HG03571 (cell line): ENCODE measurements around the gene ACAD11.

Experiments
- ATAC-seq: cut with Tn5 transposase; IDR thresholded peaks from one replicate; pipeline ENCODE4 v1.9.1; 2021; ENCODE audit not compliant: unreplicated experiment

Gene ACAD11

GRCh38 chr3:132555306-132556035 is 104.1 kb downstream of the ACAD11 start:
- no peak for ATAC-seq

DNA sequence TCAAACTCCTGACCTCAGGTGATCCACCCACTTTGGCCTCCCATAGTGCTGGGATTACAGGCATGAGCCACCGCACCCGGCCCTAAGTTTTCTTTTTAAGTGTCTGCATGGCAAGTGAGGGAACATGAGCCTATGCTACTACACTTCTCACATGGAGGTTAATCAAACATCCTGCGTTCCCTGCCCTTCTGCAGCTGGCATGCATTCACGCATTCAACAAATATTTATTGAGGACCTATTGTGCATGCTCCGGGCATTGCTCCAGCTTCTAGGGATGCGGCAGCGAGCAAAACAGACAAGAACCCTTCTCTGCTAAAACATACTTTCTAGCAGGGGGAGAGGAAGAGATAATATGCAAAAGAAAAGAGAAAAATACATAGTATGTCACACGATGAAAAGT is 105.2 kb downstream of the ACAD11 start:
- no peak for ATAC-seq

DNA sequence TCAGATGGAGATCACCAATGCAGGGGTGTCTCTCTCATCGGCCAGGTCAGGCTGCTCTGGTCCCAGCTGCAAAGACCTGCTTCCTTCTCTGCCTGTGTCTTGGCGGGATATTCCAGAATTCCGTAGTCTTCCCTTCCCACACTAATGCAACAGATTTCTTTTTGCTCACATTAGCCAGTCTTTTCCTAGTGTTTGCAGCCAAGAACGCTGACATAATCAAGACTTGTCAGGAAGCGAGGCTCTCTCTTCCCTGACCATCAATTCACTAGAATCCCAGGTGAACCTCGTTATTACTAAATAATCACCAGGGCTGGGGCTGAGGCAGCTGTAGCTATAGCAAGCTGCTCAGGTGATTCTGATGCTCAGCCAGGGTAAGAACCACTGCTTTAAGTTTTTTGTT is 105.8 kb downstream of the ACAD11 start:
- no peak for ATAC-seq

DNA sequence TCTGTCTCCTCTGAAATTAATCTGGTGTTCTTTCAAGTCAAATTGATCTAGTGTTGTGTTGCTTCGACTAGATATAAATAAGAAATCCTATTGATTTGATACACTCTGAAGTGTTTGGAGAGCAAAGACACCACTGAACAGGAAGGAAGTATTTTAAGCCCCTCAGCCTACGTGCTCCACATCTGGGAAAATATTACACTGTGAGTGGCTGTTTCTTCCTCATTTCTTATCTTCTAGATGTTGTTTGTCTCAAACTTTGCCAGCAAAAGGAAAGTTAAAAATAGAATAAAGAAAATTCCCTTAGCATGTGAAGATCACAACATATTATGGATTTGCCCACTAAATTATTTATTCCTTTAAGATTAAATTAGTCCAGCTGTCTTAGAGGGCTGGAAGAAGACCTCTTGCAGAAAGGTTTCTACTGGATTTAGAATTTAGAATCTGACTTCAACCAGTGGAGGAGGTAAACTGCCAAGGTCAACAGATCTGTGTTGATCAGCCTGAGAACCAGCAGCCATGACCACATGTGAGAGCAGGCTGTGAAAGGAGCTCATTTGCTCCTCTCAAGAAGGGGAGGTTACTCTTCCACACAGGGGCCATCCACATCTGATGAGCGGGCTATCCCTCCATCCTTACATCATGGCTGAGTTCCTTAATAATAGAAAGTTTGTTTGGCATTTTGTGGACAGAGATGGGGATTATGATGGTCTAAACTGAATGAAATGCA is 108.9 kb downstream of the ACAD11 start:
- no peak for ATAC-seq

GRCh38 chr3:132549890-132550578 is 109.6 kb downstream of the ACAD11 start:
- ATAC-seq = no peak

DNA sequence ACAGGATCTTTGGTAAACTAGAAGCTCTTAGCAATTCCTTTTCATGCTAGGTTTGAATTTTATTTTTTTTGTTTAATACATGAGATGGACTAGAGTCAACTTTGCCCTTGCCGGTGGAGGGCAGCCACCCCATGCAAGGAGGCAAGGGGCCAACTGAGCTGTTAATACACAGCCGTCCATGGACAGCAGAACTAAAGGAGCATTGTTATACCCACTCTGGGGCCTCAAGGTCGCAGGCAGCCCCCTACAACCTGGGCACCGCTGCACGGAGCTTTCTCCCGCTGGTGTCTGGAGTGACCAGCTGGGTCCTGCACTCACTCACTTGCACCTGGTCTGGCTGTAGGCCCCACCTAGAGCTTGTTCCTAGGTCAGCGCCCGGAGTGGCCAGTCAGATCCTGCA is 110.4 kb downstream of the ACAD11 start:
- ATAC-seq = no peak

- ATAC-seq = no peak
Observed at GRCh38 chr3:132545471-132545870, 114.1 kb downstream of the ACAD11 start.

DNA sequence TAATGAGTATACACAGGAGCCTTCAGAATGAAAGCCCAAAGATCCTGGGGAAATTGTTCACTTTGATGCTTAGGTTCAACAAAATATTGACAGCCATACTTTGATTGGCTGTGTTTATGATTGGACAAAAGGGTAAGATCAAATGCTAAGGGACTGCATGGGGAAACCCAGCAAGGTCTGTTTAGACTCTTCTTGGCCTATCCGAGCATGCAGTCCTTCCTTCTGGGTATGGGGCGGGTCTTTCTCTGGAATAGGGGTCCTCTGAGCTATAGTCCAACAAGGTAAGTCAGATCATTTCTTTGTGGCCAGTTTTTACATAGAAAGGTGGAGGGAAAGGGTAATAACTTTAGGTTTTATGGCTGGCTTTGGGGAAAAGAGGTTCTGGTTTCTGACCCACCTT is 115.5 kb downstream of the ACAD11 start:
- ATAC-seq = no peak

GRCh38 chr3:132543011-132543739 is 116.4 kb downstream of the ACAD11 start:
- ATAC-seq = no peak

DNA sequence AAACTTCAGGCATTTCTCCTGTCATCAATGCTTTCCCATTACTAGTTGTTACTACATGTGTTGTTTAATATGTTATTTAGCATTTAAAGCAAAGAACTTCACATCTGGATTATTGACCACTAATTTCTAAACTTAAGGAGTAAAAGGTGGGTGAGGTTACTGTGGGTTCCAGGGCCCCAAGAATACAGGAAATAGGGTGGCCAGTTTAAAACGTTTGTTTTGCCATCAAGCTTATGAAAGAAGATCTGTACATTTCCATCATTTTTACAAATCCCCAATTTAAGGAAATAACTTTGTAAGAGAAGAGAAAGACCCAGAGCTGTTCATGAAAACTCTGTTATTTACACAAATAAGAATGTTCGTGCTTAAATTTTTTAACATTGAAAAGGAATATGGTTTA is 117.0 kb downstream of the ACAD11 start:
- ATAC-seq = no peak

DNA sequence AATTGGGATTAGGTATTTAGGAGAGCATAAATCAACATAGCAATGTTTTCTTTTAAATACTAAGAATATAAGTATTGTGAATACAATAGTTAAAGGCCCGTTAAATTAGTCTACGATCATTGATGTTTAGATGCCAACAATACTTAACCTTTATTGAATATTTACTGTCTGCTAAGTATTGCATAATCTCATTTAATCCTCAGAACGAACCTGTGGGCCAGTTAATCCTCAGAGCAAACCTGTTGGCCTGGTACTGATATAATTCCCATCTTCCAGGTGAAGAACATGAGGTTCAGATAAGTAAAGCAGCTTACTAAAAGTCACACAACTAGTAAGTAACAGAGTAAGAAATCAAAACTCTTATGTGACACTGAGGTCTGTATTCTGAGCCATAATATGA is 119.9 kb downstream of the ACAD11 start:
- ATAC-seq = no peak

DNA sequence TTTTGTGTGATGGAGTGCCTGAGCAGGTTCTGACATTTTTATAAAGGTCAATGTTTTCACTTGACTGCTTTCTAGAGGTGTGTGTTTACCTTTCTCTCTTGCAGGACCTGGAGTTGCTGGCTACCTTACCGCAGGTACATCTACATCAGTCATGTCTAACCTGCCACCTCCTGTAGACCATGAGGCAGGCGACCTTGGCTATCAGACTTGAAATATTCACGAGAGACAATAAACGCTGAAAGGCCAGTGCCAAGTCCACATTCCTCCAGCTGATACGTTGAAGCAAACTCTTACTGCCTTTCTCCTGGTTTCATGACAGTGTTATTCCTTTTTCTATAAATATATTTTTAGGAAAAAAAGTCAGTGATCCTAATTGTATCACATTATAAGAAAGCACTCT is 121.5 kb downstream of the ACAD11 start:
- ATAC-seq = no peak

GRCh38 chr3:132537297-132537696 is 122.3 kb downstream of the ACAD11 start:
- no peak for ATAC-seq

DNA sequence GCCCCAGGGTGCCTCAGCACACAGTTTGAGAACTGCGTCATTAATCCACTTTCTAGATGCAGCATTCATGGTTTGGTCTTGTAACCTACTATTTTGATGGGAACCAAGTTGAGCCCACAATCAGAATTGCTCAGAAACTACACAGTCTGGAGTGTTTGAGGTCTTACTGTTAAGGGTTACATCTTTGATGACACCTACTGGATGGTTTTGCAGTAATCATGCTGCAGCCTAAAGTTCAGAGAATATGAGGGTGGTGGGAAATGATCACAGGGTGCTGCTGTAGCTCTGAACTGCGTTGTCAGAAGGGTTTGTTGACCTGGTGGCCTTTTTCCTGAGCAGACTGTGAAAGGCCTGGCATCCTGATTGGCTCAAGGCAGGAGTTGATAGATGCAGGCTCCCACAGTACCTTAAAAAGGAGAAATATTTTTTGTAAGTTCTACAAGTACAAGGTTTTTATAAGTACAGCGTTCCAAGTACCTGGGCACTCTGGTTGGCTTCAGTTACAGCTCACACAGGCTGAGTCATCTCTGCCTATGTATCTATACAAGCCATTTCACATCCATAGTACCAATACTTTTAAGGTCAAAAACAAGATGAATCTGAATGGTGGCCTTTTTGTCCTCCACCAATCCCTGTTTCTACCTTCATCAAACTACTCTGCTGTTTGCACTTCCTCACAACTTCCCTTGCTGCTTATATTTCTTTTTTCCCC is 123.0 kb downstream of the ACAD11 start:
- no peak for ATAC-seq

DNA sequence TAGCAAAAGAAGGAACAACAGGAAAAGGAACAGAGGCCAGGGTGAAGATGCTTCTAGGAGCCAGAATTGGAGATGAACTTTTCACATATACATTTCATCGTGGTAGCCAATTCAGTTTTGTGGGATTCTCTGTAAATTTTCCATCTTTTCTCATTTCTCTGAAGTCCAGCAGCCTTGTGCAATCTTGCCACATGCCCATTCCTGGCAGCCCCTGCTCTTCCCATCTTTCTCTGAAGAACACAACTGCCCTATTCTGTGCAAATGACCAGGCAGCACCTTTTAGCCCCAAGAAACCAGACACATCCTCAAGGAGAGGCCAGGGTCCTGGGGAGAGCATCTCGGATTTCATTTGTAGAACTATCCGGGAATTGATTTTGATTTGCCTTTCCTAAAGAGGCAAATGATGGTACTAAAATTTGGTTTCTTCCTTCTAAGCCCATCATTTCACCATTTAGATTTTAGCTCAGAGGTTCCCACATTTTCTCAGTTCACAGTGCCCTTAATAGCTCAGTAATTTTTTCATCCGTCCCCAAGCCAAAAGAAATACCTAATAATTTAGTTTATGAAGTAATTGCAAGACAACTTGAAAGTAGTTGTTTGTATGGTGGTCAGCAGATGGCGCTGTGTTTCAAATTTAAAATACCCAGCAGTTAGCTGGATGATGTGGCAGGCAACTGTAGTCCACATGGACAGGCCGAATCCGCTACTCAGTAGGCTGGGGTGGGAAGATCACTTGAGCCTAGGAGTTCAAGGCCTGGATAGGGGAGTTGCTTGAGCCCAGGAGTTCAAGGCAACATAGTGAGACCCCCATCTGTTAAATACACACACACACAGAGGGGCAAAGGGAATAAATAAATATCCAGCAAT is 123.8 kb downstream of the ACAD11 start:
- no peak for ATAC-seq

GRCh38 chr3:132530624-132531023 is 129.0 kb downstream of the ACAD11 start:
- no peak for ATAC-seq

DNA sequence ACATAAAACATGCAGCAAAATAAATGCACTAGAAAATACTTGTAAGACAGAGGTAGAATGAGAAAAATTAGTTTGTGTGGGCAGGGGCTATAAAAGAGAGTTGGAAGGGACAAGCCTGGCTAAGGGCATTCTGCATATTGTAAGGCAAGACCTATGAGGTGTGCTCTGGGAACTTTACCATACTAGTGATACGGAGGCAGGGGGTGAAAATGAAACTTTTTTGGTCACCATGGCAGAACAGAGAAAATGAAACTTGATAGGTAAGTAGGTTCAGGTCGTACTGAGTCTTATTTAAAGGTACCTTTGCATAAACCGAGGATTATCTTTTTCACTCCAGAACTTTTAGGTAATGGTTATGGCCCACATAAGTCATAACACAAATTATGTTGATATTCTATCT is 137.3 kb downstream of the ACAD11 start:
- peak; percentile 75 for ATAC-seq

- no peak for ATAC-seq
Observed at GRCh38 chr3:132521901-132522300, 137.7 kb downstream of the ACAD11 start.

GRCh38 chr3:132519914-132520313 is 139.7 kb downstream of the ACAD11 start:
- no peak for ATAC-seq

DNA sequence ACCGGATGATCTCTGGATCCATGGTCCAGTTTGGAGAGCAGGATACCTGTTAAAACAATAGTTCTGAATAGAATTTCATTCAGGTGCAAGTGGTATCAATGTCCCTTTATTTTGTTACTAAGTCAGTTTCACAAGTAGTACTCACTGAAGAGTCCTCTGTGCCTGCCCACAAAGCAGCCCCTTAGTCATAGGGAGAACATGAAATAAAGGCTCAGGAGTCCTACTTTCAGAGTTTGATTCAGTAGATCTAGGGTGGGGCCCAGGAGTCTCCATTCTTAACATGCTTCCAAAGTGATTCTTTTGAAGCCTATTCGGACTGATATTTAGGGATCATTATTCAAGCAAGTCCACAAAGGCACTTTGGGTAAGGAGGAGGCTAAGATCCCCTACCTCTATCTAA is 142.3 kb downstream of the ACAD11 start:
- no peak for ATAC-seq
